ENCODE data around the gene ARHGEF4.

The ARHGEF4 gene

GRCh38 chr2:130916438-130916705, 79.7 kb downstream of the ARHGEF4 start:
- DNase-seq (ENCODE audit: extremely low read depth in 1 of 2, low read depth in 1 of 2): no peak

GRCh38 chr2:130917006-130917688, 80.4 kb downstream of the ARHGEF4 start:
- no peak for DNase-seq (ENCODE audit: extremely low read depth in 1 of 2, low read depth in 1 of 2)

GRCh38 chr2:130918393-130918792, 81.7 kb downstream of the ARHGEF4 start:
- no peak for DNase-seq (ENCODE audit: extremely low read depth in 1 of 2, low read depth in 1 of 2)

- peak in 1 of 2 donors; percentile 49 for DNase-seq (ENCODE audit: extremely low read depth in 1 of 2, low read depth in 1 of 2)
These were observed 83.9 kb downstream of the ARHGEF4 start for GRCh38 chr2:130920415-130921163.

- DNase-seq (ENCODE audit: extremely low read depth in 1 of 2, low read depth in 1 of 2): no peak
These were observed 84.4 kb downstream of the ARHGEF4 start for GRCh38 chr2:130921164-130921476.

DNA sequence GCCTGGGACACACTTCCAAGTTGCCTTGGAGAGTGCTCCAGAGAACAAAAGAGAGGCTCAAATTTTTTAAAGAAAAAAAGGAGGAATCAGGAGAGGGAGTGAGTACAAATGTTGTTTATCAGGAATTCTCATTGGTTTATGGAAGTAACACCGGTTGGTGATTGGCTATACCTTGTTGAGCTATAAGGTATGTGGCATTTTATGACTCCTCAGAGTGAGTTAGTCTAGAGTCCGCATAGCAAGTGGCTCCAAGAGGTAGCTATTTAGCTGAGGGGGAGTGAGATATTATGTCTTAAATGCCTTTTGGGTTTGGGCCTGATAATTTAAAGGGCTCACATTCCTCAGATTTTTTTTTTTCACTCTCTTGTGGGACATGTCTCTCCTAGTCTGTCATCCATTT, 85.7 kb downstream of the ARHGEF4 start:
- DNase-seq (ENCODE audit: extremely low read depth in 1 of 2, low read depth in 1 of 2): no peak

DNA sequence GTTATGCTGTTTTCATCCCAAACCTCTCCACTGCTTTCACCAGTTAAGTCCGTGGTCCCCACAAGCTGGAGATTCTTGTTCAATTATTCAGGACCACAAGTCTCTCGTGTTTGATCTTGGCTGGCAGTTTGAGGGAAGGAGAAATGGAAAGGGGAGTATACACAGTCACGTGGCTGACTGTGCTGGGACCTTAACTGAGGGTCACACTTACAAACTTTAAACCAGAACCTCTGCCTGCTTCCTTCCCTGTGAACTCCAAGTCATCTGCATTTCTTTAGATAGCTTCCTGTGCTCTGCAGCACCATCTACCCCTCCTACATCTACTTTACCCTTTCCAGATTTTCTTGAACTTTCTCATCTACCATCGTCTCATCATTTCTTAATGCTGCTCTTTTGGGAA, 91.7 kb downstream of the ARHGEF4 start:
- DNase-seq (ENCODE audit: extremely low read depth in 1 of 2, low read depth in 1 of 2): no peak

DNA sequence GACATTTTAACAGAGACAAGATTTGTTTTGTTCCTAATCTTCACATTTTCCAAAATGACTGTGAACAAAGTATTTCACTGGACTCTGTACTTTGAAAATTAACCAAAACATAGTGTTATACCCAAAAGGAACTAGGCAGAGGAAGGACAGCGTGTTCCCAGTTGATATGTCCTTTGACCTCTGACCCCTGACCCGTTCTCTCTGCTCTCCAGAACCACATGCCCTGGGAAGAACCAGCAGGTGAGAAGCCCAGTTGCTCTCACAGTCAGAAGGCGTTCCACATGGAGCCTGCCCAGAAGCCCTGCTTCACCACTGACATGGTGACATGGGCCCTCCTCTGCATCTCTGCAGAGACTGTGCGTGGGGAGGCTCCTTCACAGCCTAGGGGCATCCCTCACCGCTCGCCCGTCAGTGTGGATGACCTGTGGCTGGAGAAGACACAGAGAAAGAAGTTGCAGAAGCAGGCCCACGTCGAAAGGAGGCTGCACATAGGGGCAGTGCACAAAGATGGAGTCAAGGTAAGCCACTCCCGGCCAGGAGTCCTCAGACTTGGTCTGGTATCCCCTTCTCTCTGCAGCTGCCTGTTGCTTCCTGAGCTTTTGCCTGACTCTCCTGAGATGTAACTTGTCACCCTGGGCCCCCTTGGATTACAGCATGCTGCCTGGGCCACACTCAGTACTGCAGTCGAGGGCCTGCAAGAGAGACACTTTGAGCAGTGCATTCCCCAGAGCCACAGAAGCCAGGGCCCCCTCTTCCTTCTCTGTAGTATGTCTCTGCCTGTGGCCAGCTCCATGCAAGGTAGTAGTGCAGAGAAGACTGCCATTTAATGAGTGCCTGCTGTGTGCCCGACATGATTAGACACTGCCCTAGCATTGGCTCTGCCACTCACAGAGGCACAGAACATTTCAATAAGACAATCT, 94.3 kb downstream of the ARHGEF4 start:
- DNase-seq (ENCODE audit: extremely low read depth in 1 of 2, low read depth in 1 of 2): no peak

DNA sequence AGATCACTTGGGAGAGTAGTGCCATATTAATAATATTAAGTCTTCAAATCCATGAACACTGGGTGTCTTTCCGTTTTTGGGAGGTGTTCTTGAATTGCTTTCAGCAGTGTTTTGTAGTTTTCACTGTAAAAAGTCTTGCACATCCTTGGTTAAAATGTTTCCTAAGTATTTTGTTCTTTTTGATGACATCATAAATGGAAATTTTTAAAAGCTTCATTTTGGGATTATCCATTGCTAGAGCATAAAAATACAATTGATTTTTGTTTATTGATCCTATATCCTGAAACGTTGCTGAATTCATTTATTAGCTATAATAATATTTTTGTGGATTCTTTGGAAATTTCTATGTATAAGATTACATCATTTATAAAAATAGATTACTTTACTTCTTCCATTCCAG, 96.8 kb downstream of the ARHGEF4 start:
- no peak for DNase-seq (ENCODE audit: extremely low read depth in 1 of 2, low read depth in 1 of 2)

GRCh38 chr2:130936451-130936850, 99.7 kb downstream of the ARHGEF4 start:
- no peak for DNase-seq (ENCODE audit: extremely low read depth in 1 of 2, low read depth in 1 of 2)

DNA sequence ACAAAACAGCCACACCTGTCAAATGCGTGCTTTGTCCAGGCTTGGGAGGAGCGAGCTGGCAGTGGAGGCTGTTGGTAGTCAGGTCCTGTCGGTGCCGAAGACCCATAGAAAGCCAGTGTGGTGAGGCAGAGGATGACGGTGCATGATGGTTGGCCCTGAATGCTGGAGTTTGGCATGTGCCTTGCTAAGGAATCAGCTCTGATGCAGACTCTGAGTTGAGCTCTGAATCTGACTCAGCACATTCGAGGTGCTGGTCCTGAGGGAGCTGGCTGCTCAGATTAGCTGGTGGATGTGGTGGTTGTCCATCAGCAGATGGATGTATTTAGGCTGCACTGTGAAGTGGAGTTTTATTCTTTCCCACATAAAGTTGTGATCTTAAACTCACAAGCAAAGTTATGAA, 111.3 kb downstream of the ARHGEF4 start:
- DNase-seq (ENCODE audit: extremely low read depth in 1 of 2, low read depth in 1 of 2): no peak

GRCh38 chr2:130949954-130950353, 113.2 kb downstream of the ARHGEF4 start:
- DNase-seq (ENCODE audit: extremely low read depth in 1 of 2, low read depth in 1 of 2): no peak

GRCh38 chr2:130951018-130951417, 114.3 kb downstream of the ARHGEF4 start:
- DNase-seq (ENCODE audit: extremely low read depth in 1 of 2, low read depth in 1 of 2): no peak

GRCh38 chr2:130954873-130955272, 118.2 kb downstream of the ARHGEF4 start:
- no peak for DNase-seq (ENCODE audit: extremely low read depth in 1 of 2, low read depth in 1 of 2)

GRCh38 chr2:130957915-130958314, 121.2 kb downstream of the ARHGEF4 start:
- no peak for DNase-seq (ENCODE audit: extremely low read depth in 1 of 2, low read depth in 1 of 2)

DNA sequence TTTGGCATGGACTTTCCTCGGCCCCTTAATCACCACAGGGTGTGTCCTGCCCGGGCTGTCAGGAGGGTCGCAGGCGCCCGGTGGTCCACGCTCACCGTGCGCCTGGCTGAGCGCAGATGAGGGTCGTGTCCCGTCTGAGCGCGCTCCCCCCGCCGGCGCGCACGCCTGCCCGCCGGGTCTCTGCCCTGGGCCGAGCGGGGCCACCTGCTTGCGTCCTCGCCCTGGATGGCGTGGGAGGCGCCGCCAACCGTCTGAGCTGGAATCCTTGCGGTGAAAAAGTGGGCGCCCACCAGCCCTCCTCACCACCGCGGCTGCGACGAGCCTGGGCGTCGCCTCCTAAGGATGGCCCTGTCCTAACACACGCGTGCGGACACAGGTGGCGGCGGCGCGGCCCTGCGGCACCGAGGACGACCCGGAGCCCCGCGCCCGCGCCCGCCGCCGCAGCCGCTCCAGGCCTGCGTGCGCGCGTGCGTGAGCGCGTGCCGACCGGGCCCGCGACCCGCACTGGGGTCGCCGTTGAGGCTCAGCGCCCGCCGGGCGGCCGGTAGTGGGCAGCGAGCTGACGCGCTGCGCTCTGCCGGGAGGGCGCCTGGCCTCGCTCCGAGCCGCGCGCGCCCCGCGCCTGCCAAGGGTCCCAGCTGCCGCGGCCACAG, 126.6 kb downstream of the ARHGEF4 start:
- no peak for DNase-seq (ENCODE audit: extremely low read depth in 1 of 2, low read depth in 1 of 2)

GRCh38 chr2:130963849-130964793, 127.4 kb downstream of the ARHGEF4 start:
- DNase-seq (ENCODE audit: extremely low read depth in 1 of 2, low read depth in 1 of 2): no peak

DNA sequence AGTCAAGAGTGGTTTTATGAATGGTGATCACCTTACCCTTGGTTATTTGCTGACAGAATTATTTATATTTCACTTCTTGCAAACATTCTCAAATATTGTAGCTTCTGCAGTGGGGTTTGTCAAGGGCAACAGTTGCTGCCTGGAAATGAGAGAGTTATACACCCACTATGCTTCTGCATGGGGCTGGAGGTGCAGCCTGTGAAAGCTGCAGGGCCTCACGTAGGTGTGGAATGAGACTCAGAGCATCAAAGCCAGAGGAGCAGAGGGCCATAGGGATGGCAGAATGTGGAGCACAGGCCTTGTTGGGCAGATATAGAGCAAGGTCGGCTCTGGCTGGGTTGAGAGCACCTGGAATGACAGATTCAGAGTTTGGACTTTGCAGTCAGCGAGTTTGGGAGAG, 128.2 kb downstream of the ARHGEF4 start:
- DNase-seq (ENCODE audit: extremely low read depth in 1 of 2, low read depth in 1 of 2): no peak

DNA sequence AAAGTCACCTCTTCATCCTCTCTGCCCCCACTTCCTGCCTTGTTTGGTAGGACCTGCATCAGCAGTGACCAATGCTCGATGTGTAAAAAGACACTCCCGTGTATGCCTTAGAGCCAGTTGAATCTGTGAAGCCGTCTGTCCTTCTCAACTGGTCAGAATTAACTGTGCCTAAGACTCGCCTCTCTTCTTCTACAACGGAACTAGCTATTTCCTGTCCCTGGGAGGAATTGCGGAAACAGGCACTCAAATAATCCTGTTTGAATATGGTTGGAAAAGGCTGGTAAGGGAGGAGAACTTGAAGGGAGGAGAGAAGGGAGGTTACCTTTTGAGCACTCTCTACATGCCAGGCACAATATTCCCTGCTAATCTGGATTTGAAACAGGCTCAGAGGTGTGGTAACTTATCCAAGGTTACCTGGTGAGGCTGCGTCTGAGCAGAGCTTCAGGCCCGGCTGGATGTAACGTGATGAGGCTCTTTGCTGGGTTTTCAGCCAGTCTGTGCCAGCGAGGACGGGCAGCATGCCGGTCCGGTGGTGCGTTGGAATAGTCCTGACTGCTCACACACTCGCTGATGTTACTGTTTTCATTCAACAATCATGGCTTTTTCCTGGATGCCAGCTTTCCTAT, 129.5 kb downstream of the ARHGEF4 start:
- no peak for DNase-seq (ENCODE audit: extremely low read depth in 1 of 2, low read depth in 1 of 2)
